Ureter (tissue), 1 donor: ENCODE data around the gene RNU6-9. TPM values are rescaled to one million over a fixed set of nuclear protein-coding genes. Genes with fewer than 3 reads are reported as not detected.
"Not testable (repeated sequence)": the region's sequence is repeated elsewhere in the genome, so short reads cannot be mapped to it uniquely, and the experiment has no call there.

Experiments used
- DNase-seq: peaks from one replicate; pipeline ENCODE4 v3.0.0-alpha.2; 2020; ENCODE audit warnings: low spot score
- total RNA-seq: library from RNA; stranded (reverse); gene quantifications from one replicate; pipeline ENCODE4 v1.2.4, GENCODE V29; 2023
- donor health status: DM: yes; HTN: yes; CAD: no.

Gene RNU6-9
- total RNA-seq, 1 donor from 2014 or later = not detected

- not testable (repeated sequence) for DNase-seq
These were observed 14.3 kb upstream of the RNU6-9 start for GRCh38 chr19:878751-879561.

- DNase-seq = no peak
These were observed 13.4 kb upstream of the RNU6-9 start for GRCh38 chr19:879711-880438.

- DNase-seq = no peak
These were observed 11.8 kb upstream of the RNU6-9 start for GRCh38 chr19:881385-882071.

- DNase-seq = no peak
These were observed 10.3 kb upstream of the RNU6-9 start for GRCh38 chr19:882871-883497.

- DNase-seq = no peak
These were observed 9.5 kb upstream of the RNU6-9 start for GRCh38 chr19:883661-884211.

- no peak for DNase-seq
These were observed 8.7 kb upstream of the RNU6-9 start for GRCh38 chr19:884420-885211.

- DNase-seq = no peak
These were observed 7.6 kb upstream of the RNU6-9 start for GRCh38 chr19:885536-886224.

- DNase-seq = no peak
These were observed 6.2 kb upstream of the RNU6-9 start for GRCh38 chr19:887072-887471.

- no peak for DNase-seq
These were observed 5.7 kb upstream of the RNU6-9 start for GRCh38 chr19:887599-887998.

- DNase-seq = no peak
These were observed 4.5 kb upstream of the RNU6-9 start for GRCh38 chr19:888581-889385.

- DNase-seq = no peak
These were observed 3.5 kb upstream of the RNU6-9 start for GRCh38 chr19:889662-890295.

GRCh38 chr19:890831-891230, 2.5 kb upstream of the RNU6-9 start:
- no peak for DNase-seq

GRCh38 chr19:891421-892200, 1.7 kb upstream of the RNU6-9 start:
- not testable (repeated sequence) for DNase-seq

GRCh38 chr19:892243-892893, 916 bp upstream of the RNU6-9 start:
- DNase-seq = no peak

GRCh38 chr19:896434-896833, 3.1 kb downstream of the RNU6-9 start:
- no peak for DNase-seq

- DNase-seq = no peak
These were observed 3.7 kb downstream of the RNU6-9 start for GRCh38 chr19:896999-897398.

- DNase-seq = no peak
These were observed 4.3 kb downstream of the RNU6-9 start for GRCh38 chr19:897442-898039.
